SW 1271 (cell line): ENCODE data around the gene PDP2.

Experiments used
- DNase-seq, 2 experiments: peaks; one replicate each; lab custom pipeline; 2025; lab: John Stamatoyannopoulos, UW

The PDP2 gene

GRCh38 chr16:66880288-66881013 lies at the start of gene PDP2:
Gene PDP2 (plus strand): TSS chr16:66880515. CDS start chr16:66884285, 3,770 bp downstream.
- peak; percentile 90 to 94 for DNase-seq

- DNase-seq = no peak
Observed at GRCh38 chr16:66832190-66832589, 48.1 kb upstream of the PDP2 start.

- no peak for DNase-seq
Observed at GRCh38 chr16:66832661-66833305, 47.5 kb upstream of the PDP2 start.

GRCh38 chr16:66834746-66835145 lies 45.6 kb upstream of the PDP2 start:
- DNase-seq = no peak

GRCh38 chr16:66840883-66841282 lies 39.4 kb upstream of the PDP2 start:
- no peak for DNase-seq

- no peak for DNase-seq
Observed at GRCh38 chr16:66841366-66841765, 38.9 kb upstream of the PDP2 start.

GRCh38 chr16:66842765-66843164 lies 37.5 kb upstream of the PDP2 start:
- DNase-seq = no peak

- no peak for DNase-seq
Observed at GRCh38 chr16:66843191-66843590, 37.1 kb upstream of the PDP2 start.

GRCh38 chr16:66844009-66844341 lies 36.3 kb upstream of the PDP2 start:
- no peak for DNase-seq

- DNase-seq = no peak
Observed at GRCh38 chr16:66844342-66845079, 35.8 kb upstream of the PDP2 start, which contains the start of gene CA7. Gene CA7 (plus strand): TSS chr16:66844414. CDS start chr16:66844488, 74 bp downstream.

- no peak for DNase-seq
Observed at GRCh38 chr16:66845080-66845410, 35.3 kb upstream of the PDP2 start.

- no peak for DNase-seq
Observed at GRCh38 chr16:66845791-66846221, 34.5 kb upstream of the PDP2 start.

- DNase-seq = no peak
Observed at GRCh38 chr16:66846266-66846665, 34.0 kb upstream of the PDP2 start.

- DNase-seq = no peak
Observed at GRCh38 chr16:66846831-66847230, 33.5 kb upstream of the PDP2 start.

- DNase-seq = no peak
Observed at GRCh38 chr16:66847533-66848067, 32.7 kb upstream of the PDP2 start.

- no peak for DNase-seq
Observed at GRCh38 chr16:66848172-66848571, 32.1 kb upstream of the PDP2 start.

- no peak for DNase-seq
Observed at GRCh38 chr16:66849021-66849420, 31.3 kb upstream of the PDP2 start.

GRCh38 chr16:66849549-66849948 lies 30.8 kb upstream of the PDP2 start:
- no peak for DNase-seq

- DNase-seq = no peak
Observed at GRCh38 chr16:66850115-66850815, 30.1 kb upstream of the PDP2 start.

- DNase-seq = no peak
Observed at GRCh38 chr16:66851166-66851964, 28.9 kb upstream of the PDP2 start.
